ENCODE measurements around the gene HYCC1. TPM values are rescaled to one million over a fixed set of nuclear protein-coding genes. Genes with fewer than 3 reads are reported as not detected.
A peak's percentile ranks its signal among the peaks of the same experiment; 100 is the strongest.

HYCC1 gene
- total RNA-seq, result 43.2 and 51.8 TPM in 2 replicates
- polyA plus RNA-seq, result 9.5 and 14.5 TPM in 2 replicates
- 19.3 and 25.8 TPM in 2 replicates for polyA plus RNA-seq (2011; cell fraction: cytosol; rRNA removed)
- polyA plus RNA-seq (2011; cell fraction: nucleus; rRNA removed), result 24.6 and 42.4 TPM in 2 replicates
- polyA plus RNA-seq (2012), result 30.7 and 38.5 TPM in 2 replicates
- 21.0 and 29.4 TPM in 2 replicates for polyA minus RNA-seq
- polyA minus RNA-seq (2011; cell fraction: cytosol; rRNA and poly(A)+ RNA removed), result 13.4 TPM
- 38.2 and 42.8 TPM in 2 replicates for polyA minus RNA-seq (2011; cell fraction: nucleus; rRNA and poly(A)+ RNA removed)
- percentile 87 among the genes with signal in this experiment for Bru-seq, nascent RNA
- BruChase-seq, experiment 1, labeled RNA remaining after a 6-hour chase, result percentile 82 among the genes with signal in this experiment
- BruChase-seq, experiment 2, labeled RNA remaining after a 2-hour chase, result percentile 92 among the genes with signal in this experiment
- long read RNA-seq, full-length matches to known transcripts, result 28 of 49 reads
- long read RNA-seq, partial matches to known transcripts, result 2 of 49 reads
- long read RNA-seq, other reads (novel, unspliced or antisense), result 19 of 49 reads

GRCh38 chr7:23013715-23014649 is at the start of gene HYCC1:
Gene HYCC1, minus strand, starts transcription at chr7:23014130. Its CDS starts 23,019 bp downstream, at chr7:22991111.
- FAIRE-seq, result peak; percentile 99
- Histone ChIP-seq H3K4me2 (ENCODE audit: insufficient read depth, low read length) (peak within 1 kb of the TSS; percentile 98), H3K4me1 (ENCODE audit: control insufficient read depth, extremely low read depth, insufficient read depth, low read length) (peaks cover 47% of the 10 kb centered on the region), H3K9me3 (replicated peaks; ENCODE audit: control insufficient read depth, insufficient read depth, low read length) (no peaks in the 10 kb centered on the region), H3K4me3 (replicated peaks in 1 of 3; ENCODE audit: insufficient read depth in 1 of 3, low read depth in 1 of 3, low read length in 3 of 3) (peak within 1 kb of the TSS; percentile 66 to 94 (median 71)), H3K9ac (replicated peaks; ENCODE audit: extremely low read depth, insufficient read depth, low read length) (peak within 1 kb of the TSS; percentile 70), H4K20me1 (replicated peaks; ENCODE audit: control insufficient read depth, extremely low read depth, insufficient read depth, low read length) (peaks cover 13% of the 10 kb centered on the region), H3K9me1 (replicated peaks; ENCODE audit: control insufficient read depth, extremely low read depth, insufficient read depth, low read length) (no peaks in the 10 kb centered on the region), H3K27me3 (ENCODE audit: control insufficient read depth in 2 of 2, insufficient read depth in 2 of 2, low read length in 2 of 2) (no peaks in the 10 kb centered on the region), H3K27ac (ENCODE audit: insufficient read depth, low read depth, low read length) (peak within 1 kb of the TSS; percentile 20), H3K79me2 (ENCODE audit: control insufficient read depth, insufficient read depth, low read length) (peaks cover 35% of the 10 kb centered on the region), H2AFZ (ENCODE audit: low read depth, low read length) (peak within 1 kb of the TSS; percentile 92), H3K36me3 (ENCODE audit: control insufficient read depth in 2 of 2, extremely low read depth in 1 of 2, insufficient read depth in 2 of 2, low read length in 2 of 2) (no peaks in the 10 kb centered on the region)
- peak; percentile 99 for DNase-seq (ENCODE audit: low read depth, low spot score)
- TF ChIP-seq JUN (IDR thresholded peaks at IDR 0.05; ENCODE audit: borderline replicate concordance, insufficient read depth, insufficient read length, low read depth) (no peak), CTCF (IDR thresholded peaks at IDR 0.05; ENCODE audit: extremely low read depth in 1 of 2, insufficient read depth in 1 of 2, low read depth in 1 of 2, low read length in 2 of 2) (peak; percentile 59 to 72), GATA2 (IDR thresholded peaks at IDR 0.05; ENCODE audit: insufficient read depth, insufficient read length, low read depth, low read length) (peak; percentile 9), POLR2AphosphoS5 (IDR thresholded peaks at IDR 0.05; ENCODE audit: insufficient read depth, low read depth, low read length) (peak; percentile 93), MYC (IDR thresholded peaks at IDR 0.05; ENCODE audit: low read depth, low read length) (no peak), EZH2 (IDR thresholded peaks at IDR 0.05; ENCODE audit: borderline replicate concordance, low read depth, low read length, severe bottlenecking) (no peak), MAX (IDR thresholded peaks at IDR 0.05; ENCODE audit: insufficient read depth, insufficient read length) (no peak), POLR2A (IDR thresholded peaks at IDR 0.05; ENCODE audit: low read depth, low read length) (peak; percentile 96), FOS (IDR thresholded peaks at IDR 0.05; ENCODE audit: borderline replicate concordance, insufficient read depth, low read length) (no peak)
- no TSS peak for BruUV-seq (replicated peaks)
- intact Hi-C loops (cut with micrococcal nuclease) (loop anchor here (1.0 to 10.0 kb wide), 8 partner anchors 41 to 1699 kb away; partner anchors contain the start of genes KLHL7 and TOMM7), dilution Hi-C loops (cut with MboI; ENCODE audit: extremely low pct_ligation_motif_present, low sequenced_read_pairs) (no loop called here)
- ChIA-PET CTCF (interaction anchor here (0.8 to 3.5 kb wide), 6 partner anchors 28 to 231 kb away, joined by 3 to 18 read pairs (median 4); no protein-coding TSS in a partner anchor), POLR2A (no interaction called here)

Data from endothelial cell of umbilical vein (primary cell).